Occipital lobe (tissue), 2 donors: ENCODE results near the gene YTHDF1. TPM values are rescaled to one million over a fixed set of nuclear protein-coding genes. Genes with fewer than 3 reads are reported as not detected.
A peak's percentile ranks its signal among the peaks of the same experiment; 100 is the strongest.
"Not testable (repeated sequence)": the region's sequence is repeated elsewhere in the genome, so short reads cannot be mapped to it uniquely, and the experiment has no call there.

Experiments
- DNase-seq: peaks from one replicate; lab custom pipeline; 2025; lab: John Stamatoyannopoulos, UW
- total RNA-seq: library from RNA; depleted of rRNA; stranded (reverse); fragments of >200 nt; gene quantifications from one replicate; pipeline ENCODE4 v1.2.3, GENCODE V29; 2014

The YTHDF1 gene
- total RNA-seq, 1 donor from 2014 or later, result 20.1 TPM

DNA sequence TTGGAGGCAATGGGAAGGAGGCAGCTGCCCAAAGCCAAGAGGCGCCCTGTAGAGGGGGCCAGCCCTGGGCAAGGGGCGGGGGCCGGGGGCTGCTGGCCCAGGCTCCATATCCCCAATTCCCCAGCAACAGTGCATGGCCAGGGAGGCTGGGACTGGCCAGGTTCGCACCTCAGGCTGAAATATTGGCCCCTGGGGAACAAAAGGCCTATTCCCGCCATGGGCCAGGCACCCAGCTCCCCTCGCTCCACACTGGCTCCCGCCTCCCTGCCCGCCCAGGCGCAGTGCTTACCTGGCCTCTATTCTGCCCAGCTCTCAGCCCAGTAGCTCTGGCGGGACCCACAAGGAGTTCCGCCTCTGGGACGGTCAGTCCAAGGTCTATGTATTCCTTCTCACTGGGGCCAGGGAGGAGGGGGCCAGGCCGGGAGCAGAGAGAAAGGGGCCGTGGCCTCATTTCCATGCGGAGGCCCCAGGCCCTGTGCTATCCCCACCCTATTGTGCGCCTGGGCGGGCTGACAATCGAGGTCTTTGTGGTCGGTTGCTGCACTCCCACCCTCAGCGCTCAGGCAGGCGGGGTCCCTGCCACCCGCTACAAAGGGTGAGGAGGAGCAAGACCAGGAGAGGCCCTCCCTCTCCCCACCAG, 42.3 kb downstream of the YTHDF1 start:
- DNase-seq, result no peak

DNA sequence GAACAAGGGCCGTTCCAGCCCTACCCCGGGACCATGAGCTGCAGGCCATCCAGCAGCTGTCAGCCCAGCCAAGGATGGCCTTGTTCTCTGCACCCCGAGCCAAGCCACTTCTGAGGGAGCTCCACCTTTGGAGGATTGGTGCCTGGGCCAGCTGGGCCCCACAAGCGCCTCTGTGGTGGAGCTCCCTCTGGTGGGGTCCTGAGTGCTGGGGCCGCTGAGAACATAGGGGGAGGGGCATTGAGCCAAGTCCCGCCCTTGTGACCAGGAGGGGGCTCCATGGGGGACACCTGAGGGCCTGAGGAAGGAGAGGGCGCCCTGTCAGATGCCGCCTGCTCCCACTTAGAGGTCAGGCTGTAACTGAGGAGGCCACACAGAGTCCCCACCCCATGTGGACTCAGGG, 43.2 kb downstream of the YTHDF1 start:
- DNase-seq, result no peak

GRCh38 chr20:63171991-63172390, 43.9 kb downstream of the YTHDF1 start:
- DNase-seq, result no peak

GRCh38 chr20:63169681-63170080, 46.2 kb downstream of the YTHDF1 start:
- no peak for DNase-seq

DNA sequence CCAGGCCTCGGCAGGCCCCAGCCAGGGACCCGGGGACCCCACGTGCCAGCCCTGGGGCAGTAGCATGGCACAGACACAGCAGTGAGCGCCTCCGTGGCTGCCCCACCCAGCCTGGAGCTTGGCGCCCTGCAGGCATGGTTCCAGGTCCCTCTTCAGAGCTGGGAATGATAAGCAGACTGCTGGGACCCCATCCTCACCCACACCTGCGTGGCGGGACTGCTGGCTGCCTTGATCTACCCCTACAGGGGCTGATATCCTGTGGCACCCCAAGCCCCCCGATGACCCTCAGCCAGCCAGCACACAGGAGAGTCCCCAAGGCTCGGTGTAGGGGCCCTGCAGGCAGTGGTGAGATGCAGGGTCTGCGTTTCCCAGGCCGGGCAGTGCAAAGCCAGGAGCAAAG, 47.1 kb downstream of the YTHDF1 start:
- DNase-seq, result no peak

DNA sequence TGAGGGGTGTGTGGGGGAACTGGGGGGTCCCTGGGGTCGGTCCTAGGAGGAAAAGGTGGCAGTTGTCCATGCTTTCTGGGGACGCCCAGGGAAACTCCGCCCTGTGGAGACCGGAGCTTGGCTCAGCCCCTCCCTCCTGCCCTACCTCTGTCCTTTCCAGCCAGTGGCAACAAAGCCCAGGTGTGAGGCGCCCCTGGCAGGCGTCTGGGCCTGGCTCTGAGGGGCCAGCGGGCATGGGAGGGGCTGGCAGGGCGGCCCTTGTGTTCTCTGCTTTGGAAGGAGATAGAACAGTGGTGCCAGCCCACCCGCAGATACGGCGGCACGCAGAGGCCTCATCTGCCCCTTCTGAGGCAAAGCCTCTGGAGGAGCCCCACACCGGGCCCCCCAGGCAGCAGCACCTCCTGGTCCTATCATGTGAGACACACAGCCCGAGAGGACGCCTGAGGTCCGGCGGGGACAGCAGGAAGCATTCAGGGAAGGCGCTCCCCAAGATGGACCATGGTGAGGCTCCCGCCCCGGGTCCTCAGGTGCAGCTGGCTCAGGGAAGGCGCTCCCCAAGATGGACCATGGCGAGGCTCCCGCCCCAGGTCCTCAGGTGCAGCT, 47.9 kb downstream of the YTHDF1 start:
- no peak for DNase-seq

DNA sequence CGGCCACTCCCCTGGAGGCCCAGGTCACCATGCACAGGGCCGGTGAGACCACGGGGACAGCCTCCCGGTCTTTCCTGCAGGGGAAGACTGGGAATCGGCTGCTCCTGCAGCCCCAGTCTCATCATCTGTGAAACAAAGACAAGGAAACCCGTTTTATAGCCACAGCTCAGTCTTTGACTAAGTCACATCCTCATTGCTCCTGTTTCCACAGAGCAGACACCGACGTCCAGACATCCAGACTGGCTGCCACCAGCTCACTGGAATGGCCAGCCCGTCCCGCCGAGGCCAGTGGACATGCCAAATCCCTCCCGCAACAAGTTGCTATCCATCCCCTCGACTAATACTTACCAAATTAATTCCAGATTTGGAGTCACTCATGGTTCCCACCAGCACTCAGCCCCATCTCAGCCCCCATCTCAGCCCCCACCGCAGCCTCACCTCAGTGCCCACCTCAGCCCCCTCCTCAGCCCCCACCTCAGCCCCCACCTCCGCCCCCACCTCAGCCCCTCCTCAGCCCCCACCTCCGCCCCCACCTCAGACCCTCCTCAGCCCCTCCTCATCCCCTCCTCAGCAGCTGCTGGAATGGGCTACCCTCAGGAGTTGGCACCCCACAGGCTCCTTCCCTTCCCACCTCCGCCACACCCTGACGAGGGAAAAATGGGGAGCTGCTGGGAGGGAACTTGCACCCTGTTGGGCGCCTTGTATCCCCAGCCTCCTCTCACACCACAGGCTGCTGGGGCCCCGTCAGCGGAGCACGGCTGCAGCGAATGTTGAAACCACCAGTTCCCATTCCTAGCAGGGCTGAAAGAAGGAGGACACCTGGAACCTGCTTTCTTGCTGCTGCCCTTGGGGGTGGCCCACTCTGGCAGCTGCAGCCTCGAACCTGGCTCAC, 48.7 kb downstream of the YTHDF1 start:
- no peak for DNase-seq

GRCh38 chr20:63166193-63167020, 49.5 kb downstream of the YTHDF1 start:
- no peak for DNase-seq

GRCh38 chr20:63165356-63166192, 50.4 kb downstream of the YTHDF1 start:
- no peak for DNase-seq

GRCh38 chr20:63164484-63165355, 51.2 kb downstream of the YTHDF1 start:
- no peak for DNase-seq

GRCh38 chr20:63163596-63164483, 52.1 kb downstream of the YTHDF1 start:
- peak; percentile 60 for DNase-seq

DNA sequence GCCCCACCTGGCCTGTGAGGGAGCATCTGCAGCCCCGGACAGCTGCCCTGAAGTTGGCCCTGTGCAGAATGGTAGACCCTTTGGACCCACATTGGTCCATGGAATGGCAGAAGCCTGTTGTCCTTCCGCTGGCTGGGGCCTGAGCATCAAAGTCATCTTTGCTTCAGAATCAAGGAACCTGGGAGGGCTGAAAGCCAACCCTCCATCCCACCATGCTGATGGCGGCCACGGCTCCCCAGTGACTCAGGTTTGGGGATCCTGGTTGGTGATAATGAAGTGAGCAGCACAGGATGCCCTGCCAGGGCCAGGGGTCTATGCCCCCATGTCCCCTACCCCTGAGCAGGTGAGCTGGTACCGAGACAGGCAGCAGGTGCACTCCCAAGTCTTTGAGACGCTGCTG, 52.8 kb downstream of the YTHDF1 start:
- no peak for DNase-seq

- DNase-seq, result no peak
Measured at GRCh38 chr20:63162206-63162795, 53.6 kb downstream of the YTHDF1 start.

- no peak for DNase-seq
Measured at GRCh38 chr20:63161176-63161651, 54.7 kb downstream of the YTHDF1 start.

GRCh38 chr20:63160641-63161175, 55.2 kb downstream of the YTHDF1 start:
- no peak for DNase-seq

GRCh38 chr20:63159826-63160640, 55.9 kb downstream of the YTHDF1 start:
- no peak for DNase-seq

DNA sequence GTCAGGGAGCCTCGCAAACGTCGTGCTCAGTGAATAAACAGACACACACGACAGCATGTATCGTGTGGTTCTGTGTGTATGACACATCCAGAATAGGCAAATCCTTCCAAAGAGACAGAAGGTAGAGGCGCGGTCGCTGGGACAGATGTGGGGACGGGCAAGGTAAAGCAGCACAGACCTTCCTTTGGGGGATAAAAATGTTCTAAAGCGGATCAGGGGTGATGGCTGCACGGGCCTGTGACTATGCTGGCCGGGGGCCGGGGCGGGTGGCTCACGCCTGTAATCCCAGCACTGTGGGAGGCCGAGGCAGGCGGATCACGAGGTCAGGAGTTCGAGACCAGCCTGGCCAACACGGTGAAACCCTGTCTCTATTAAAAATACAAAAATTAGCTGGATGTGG, 56.7 kb downstream of the YTHDF1 start:
- not testable (repeated sequence) for DNase-seq
